ENCODE results near the gene CPLX3.

The CPLX3 gene

GRCh38 chr15:74800559-74801094 is 25.8 kb upstream of the CPLX3 start:
- Histone ChIP-seq H3K36me3 (peaks cover 63% of the 10 kb centered on the region), H3K4me1 (no peaks in the 10 kb centered on the region), H3K27me3 (no peaks in the 10 kb centered on the region), H3K4me3 (ENCODE audit: low read depth, low read length) (no peak overlapping the region), H3K9me3 (no peaks in the 10 kb centered on the region)
- TF ChIP-seq CTCF (IDR thresholded peaks at IDR 0.05; ENCODE audit: low read depth, low read length), result no peak
- no peak for DNase-seq

- no peaks in the 10 kb centered on the region for H3K27me3 ChIP-seq
- peaks cover 63% of the 10 kb centered on the region for H3K36me3 ChIP-seq
- no peaks in the 10 kb centered on the region for H3K9me3 ChIP-seq
- no peak for TF ChIP-seq CTCF (IDR thresholded peaks at IDR 0.05; ENCODE audit: low read depth, low read length)
- DNase-seq, result no peak
- H3K4me3 ChIP-seq (ENCODE audit: low read depth, low read length), result no peak overlapping the region
- H3K4me1 ChIP-seq, result no peaks in the 10 kb centered on the region
Measured at GRCh38 chr15:74801311-74801997, 25.0 kb upstream of the CPLX3 start.

GRCh38 chr15:74802290-74802689 is 24.1 kb upstream of the CPLX3 start:
- Histone ChIP-seq H3K9me3 (no peaks in the 10 kb centered on the region), H3K4me1 (no peaks in the 10 kb centered on the region), H3K36me3 (peaks cover 63% of the 10 kb centered on the region), H3K4me3 (ENCODE audit: low read depth, low read length) (no peak overlapping the region), H3K27me3 (no peaks in the 10 kb centered on the region)
- TF ChIP-seq CTCF (IDR thresholded peaks at IDR 0.05; ENCODE audit: low read depth, low read length), result no peak
- DNase-seq, result no peak

GRCh38 chr15:74802862-74803447 is 23.5 kb upstream of the CPLX3 start:
- H3K4me1 ChIP-seq, result no peaks in the 10 kb centered on the region

GRCh38 chr15:74804935-74805334 is 21.5 kb upstream of the CPLX3 start:
- no peaks in the 10 kb centered on the region for H3K27me3 ChIP-seq
- H3K4me3 ChIP-seq (ENCODE audit: low read depth, low read length), result no peak overlapping the region
- DNase-seq, result no peak
- H3K9me3 ChIP-seq, result no peaks in the 10 kb centered on the region
- H3K4me1 ChIP-seq, result no peaks in the 10 kb centered on the region
- no peak for TF ChIP-seq CTCF (IDR thresholded peaks at IDR 0.05; ENCODE audit: low read depth, low read length)
- H3K36me3 ChIP-seq, result peaks cover 46% of the 10 kb centered on the region

More at GRCh38 chr15:74802862-74803447, 23.5 kb upstream of the CPLX3 start:
- TF ChIP-seq CTCF (IDR thresholded peaks at IDR 0.05; ENCODE audit: low read depth, low read length), result no peak
- no peak overlapping the region for H3K4me3 ChIP-seq (ENCODE audit: low read depth, low read length)
- H3K9me3 ChIP-seq, result no peaks in the 10 kb centered on the region
- no peaks in the 10 kb centered on the region for H3K27me3 ChIP-seq
- DNase-seq, result no peak
- H3K36me3 ChIP-seq, result peaks cover 63% of the 10 kb centered on the region

GRCh38 chr15:74807282-74807681 is 19.1 kb upstream of the CPLX3 start:
- H3K4me1 ChIP-seq, result no peaks in the 10 kb centered on the region
- peaks cover 22% of the 10 kb centered on the region for H3K36me3 ChIP-seq
- H3K27me3 ChIP-seq, result no peaks in the 10 kb centered on the region
- H3K9me3 ChIP-seq, result no peaks in the 10 kb centered on the region
- TF ChIP-seq CTCF (IDR thresholded peaks at IDR 0.05; ENCODE audit: low read depth, low read length), result no peak
- no peak overlapping the region for H3K4me3 ChIP-seq (ENCODE audit: low read depth, low read length)
- no peak for DNase-seq
